ENCODE data around the gene DOK3. TPM values are rescaled to one million over a fixed set of nuclear protein-coding genes. Genes with fewer than 3 reads are reported as not detected.

DOK3 gene
- total RNA-seq, 1 donor: 0.99 TPM

DNA sequence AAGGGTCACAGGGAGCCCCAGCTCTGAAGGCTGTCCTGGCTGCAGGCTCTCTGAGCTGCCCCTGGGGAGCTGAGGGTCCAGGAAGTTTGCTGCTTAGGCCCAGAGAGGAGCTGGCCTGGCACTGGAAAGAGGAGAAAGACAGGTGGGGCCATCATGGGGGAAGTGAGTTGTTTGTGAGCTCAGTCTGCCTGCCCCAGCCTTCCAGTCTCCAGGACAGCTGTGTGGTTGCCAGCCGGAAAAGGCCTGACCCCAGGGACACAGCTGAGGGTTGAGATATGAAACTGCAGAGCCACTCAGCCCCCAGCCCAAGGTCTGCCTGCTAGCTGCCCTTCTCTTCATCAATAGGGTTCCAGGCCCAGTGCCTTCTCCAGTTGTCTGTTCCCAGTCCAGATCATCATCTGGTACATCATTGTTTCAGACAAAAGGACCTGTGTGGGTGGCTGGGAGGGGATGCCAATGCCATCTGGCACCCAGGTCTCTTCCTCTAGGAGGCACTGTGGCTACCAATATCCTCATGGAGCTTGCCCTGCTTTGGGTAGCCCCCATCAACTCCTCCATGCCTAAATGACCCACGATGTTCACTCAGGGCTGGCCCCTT, 11.4 kb upstream of the DOK3 start:
- TF ChIP-seq, protein P1, sequence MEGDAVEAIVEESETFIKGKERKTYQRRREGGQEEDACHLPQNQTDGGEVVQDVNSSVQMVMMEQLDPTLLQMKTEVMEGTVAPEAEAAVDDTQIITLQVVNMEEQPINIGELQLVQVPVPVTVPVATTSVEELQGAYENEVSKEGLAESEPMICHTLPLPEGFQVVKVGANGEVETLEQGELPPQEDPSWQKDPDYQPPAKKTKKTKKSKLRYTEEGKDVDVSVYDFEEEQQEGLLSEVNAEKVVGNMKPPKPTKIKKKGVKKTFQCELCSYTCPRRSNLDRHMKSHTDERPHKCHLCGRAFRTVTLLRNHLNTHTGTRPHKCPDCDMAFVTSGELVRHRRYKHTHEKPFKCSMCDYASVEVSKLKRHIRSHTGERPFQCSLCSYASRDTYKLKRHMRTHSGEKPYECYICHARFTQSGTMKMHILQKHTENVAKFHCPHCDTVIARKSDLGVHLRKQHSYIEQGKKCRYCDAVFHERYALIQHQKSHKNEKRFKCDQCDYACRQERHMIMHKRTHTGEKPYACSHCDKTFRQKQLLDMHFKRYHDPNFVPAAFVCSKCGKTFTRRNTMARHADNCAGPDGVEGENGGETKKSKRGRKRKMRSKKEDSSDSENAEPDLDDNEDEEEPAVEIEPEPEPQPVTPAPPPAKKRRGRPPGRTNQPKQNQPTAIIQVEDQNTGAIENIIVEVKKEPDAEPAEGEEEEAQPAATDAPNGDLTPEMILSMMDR (IDR thresholded peaks at IDR 0.05; ENCODE audit: insufficient read depth, low read length): no peak
- no peak for DNase-seq (ENCODE audit: low read depth)
- H3K4me3 ChIP-seq (ENCODE audit: low read depth, low read length): no peak overlapping the region

DNA sequence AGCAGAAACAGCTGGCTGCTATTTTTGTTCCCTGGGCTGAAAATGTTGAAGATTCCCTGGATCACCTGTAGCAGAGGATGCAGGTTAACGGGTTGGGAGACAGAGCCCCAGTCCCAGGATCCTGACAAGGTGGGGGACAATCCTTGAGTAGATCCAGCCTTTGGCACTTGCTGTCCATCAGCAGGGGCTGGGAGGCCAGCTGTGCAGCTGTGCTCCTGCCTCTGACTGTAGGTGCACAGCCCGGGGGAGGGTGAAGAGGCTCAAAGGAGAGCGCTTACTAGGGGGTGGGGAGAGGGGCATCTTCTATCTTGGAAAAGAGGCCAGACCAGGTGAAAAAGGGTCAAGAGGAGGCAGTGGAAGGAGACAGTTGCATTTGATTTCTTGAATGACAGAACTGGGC, 10.6 kb upstream of the DOK3 start:
- H3K4me3 ChIP-seq (ENCODE audit: low read depth, low read length): no peak overlapping the region
- DNase-seq (ENCODE audit: low read depth): no peak
- TF ChIP-seq, protein P1 (IDR thresholded peaks at IDR 0.05; ENCODE audit: insufficient read depth, low read length): no peak

DNA sequence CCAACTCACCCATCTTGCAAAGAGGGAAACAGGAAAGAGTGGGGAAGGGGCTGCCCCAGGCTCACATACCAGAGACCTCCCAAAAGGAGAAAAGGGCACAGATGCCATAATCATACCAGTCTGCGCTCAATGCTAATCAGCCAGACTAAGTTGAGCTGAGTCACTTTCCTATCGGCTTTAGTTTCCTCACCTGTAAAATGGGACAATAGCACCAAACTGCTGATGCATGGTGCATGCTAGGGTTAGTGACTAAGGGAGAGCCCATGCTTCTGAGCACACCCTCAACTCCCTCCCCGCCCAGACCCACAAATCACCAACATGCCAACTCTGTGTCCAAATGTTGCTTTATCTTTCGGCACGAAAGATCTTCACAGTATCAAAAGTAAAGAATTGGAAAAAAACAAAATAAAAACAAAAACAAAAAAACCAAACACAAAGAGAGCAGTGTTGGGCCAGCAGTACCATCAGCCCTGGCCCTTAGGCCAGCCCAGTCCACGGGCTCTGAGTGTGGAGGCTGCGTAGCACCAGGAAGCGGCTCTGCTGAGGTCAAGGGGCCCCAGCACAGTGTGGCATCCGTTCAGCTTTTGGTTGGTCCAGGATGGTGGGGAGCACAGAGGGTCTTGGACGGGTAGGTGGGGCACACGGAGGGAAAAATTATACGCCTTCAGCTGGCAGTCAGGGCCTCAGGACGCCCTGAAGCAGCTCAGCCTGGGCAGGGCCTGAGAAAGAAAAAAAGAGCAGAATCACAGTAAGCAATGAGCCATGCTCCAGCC, 10.0 kb upstream of the DOK3 start:
- DNase-seq (ENCODE audit: low read depth): no peak
- no peak overlapping the region for H3K4me3 ChIP-seq (ENCODE audit: low read depth, low read length)
- TF ChIP-seq, protein P1 (IDR thresholded peaks at IDR 0.05; ENCODE audit: insufficient read depth, low read length): no peak

DNA sequence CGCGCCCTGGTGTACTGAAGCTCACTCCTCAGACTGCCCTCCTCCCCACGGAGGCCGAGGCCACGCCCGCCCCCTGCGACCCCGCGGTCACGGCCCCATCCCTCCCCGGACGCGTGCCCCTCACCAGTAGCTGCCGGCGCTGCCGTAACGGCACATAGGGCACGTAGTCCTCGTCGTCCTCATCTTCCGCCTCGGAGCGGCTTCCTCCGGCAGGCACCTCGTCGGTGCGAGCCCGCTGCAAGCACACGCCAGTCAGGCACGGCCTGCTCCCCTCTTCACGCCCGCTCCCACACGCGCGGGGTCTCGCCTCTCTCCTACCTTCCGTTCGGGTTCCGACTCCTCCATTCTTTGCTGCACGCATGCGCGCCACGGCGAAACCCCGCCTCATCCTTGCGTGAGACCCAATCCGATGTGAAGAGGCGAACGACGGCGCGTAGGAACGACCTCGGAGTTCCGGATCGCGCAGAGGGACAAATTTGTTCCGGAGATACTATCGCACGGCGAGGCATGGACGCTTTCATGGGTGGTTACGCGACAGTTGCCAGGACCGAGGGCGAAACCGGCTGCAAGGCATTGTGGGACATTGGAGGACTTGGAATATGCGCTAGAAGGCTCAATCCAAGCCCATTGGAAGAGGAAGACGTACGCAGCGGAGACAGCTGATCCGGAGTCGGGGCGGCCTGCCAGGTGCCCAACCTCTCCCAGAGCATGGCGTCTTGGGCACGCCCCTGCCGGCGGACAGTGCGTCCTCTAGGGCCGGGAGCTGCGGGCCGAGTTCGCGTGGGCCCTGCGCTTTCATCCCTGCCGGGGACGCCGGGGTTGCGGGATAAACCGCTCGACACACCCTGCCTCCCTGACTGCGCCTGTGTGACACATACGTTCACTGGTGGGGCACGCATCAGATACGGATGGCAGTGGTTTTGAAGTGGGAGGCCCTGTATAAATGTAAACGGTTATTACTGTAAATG, 7.3 kb upstream of the DOK3 start, which contains the start of gene DDX41:
Gene DDX41 (minus strand): TSS at position 361 of the 968 bp plus-strand sequence. CDS start 16 bp downstream, at position 345.
- peak within 1 kb of the TSS; percentile 99 for H3K4me3 ChIP-seq (ENCODE audit: low read depth, low read length)
- TF ChIP-seq, protein P1 (IDR thresholded peaks at IDR 0.05; ENCODE audit: insufficient read depth, low read length): peak; percentile 5
- peak; percentile 99 for DNase-seq (ENCODE audit: low read depth)

DNA sequence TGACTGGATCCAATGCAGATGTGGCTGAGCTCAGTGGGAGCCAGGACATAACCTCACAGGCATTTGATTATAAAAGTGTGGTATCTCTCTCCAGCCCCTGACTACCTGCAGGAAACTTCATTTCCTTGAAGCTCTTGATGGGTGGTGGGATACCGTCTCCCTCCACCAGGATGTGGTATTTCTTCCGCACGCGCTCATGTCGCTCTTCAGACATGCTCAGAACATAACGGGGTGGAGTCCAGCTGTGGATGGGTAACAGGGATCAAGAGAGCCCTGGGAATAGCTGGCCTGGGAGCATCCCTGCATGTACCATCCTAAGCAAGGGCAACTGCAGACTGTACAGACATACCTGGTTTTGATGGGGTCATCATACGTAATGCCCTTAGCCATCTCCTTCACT, 6.0 kb upstream of the DOK3 start:
- peak overlapping the region; percentile 99 for H3K4me3 ChIP-seq (ENCODE audit: low read depth, low read length)
- no peak for DNase-seq (ENCODE audit: low read depth)
- TF ChIP-seq, protein P1 (IDR thresholded peaks at IDR 0.05; ENCODE audit: insufficient read depth, low read length): no peak

DNA sequence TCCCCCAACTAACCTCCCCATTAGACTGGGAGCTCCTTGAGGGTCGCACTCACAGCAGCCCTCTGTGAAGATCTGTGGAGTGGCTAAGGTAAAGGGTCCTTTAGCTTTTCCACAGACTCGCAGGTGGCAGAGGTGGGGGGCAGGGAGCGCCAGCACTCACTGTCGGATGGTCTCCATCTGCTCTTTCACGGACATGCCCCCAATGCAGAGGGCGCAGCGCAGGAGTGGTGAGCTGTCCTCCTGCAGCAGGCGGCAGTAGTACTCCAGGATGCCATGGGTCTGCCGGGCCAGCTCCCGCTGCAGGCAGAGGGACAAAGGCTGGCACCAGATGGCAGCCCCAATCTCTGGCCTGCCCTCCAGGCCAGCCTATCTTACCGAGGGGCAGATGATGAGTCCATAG, 4.9 kb upstream of the DOK3 start:
- no peak for DNase-seq (ENCODE audit: low read depth)
- TF ChIP-seq, protein P1 (IDR thresholded peaks at IDR 0.05; ENCODE audit: insufficient read depth, low read length): no peak
- H3K4me3 ChIP-seq (ENCODE audit: low read depth, low read length): no peak overlapping the region
